NOMO-1 treated with DMSO at 0.1 percent for 48 hours (cell line): Measurements from ENCODE around the gene TMEM232.

Source experiments
- DNase-seq: peaks from one replicate; lab custom pipeline; 2025; ENCODE audit not compliant: unreplicated experiment; lab: John Stamatoyannopoulos, UW

Gene TMEM232

GRCh38 chr5:110409571-110409970 lies 316.9 kb downstream of the TMEM232 start:
- DNase-seq = no peak

GRCh38 chr5:110402562-110402961 lies 323.9 kb downstream of the TMEM232 start:
- no peak for DNase-seq

- peak; percentile 55 for DNase-seq
These were observed 324.6 kb downstream of the TMEM232 start for GRCh38 chr5:110401881-110402280.

GRCh38 chr5:110398951-110399350 lies 327.5 kb downstream of the TMEM232 start:
- DNase-seq = no peak

- DNase-seq = no peak
These were observed 329.2 kb downstream of the TMEM232 start for GRCh38 chr5:110397281-110397680.

GRCh38 chr5:110386782-110387181 lies 339.7 kb downstream of the TMEM232 start:
- DNase-seq = no peak

- DNase-seq = no peak
These were observed 343.2 kb downstream of the TMEM232 start for GRCh38 chr5:110383231-110383630.

GRCh38 chr5:110377943-110378342 lies 348.5 kb downstream of the TMEM232 start:
- DNase-seq = no peak

GRCh38 chr5:110377361-110377760 lies 349.1 kb downstream of the TMEM232 start:
- DNase-seq = no peak

- DNase-seq = no peak
These were observed 350.1 kb downstream of the TMEM232 start for GRCh38 chr5:110376281-110376951.

- peak; percentile 73 for DNase-seq
These were observed 354.8 kb downstream of the TMEM232 start for GRCh38 chr5:110371725-110372041.

GRCh38 chr5:110371011-110371724 lies 355.3 kb downstream of the TMEM232 start:
- no peak for DNase-seq
